Fibroblast of the conjunctiva (primary cell): Measurements from ENCODE around the gene MB21D2.
"Not testable (repeated sequence)": the region's sequence is repeated elsewhere in the genome, so short reads cannot be mapped to it uniquely, and the experiment has no call there.

ENCODE experiments used
- DNase-seq: peaks from one replicate; pipeline ENCODE4 v3.0.0-alpha.2; 2010; ENCODE audit warnings: low read depth

The MB21D2 gene

GRCh38 chr3:192917404-192918274, at the start of gene MB21D2:
TSS of gene MB21D2 (minus strand) at chr3:192917856. CDS start at chr3:192917840, 16 bp downstream.
- peak; percentile 62 for DNase-seq

GRCh38 chr3:192964959-192965719, 47.5 kb upstream of the MB21D2 start:
- not testable (repeated sequence) for DNase-seq

GRCh38 chr3:192959773-192960172, 42.1 kb upstream of the MB21D2 start:
- no peak for DNase-seq

- no peak for DNase-seq
Observed at GRCh38 chr3:192958219-192958872, 40.7 kb upstream of the MB21D2 start.

GRCh38 chr3:192957441-192958021, 39.9 kb upstream of the MB21D2 start:
- DNase-seq = peak; percentile 73

- no peak for DNase-seq
Observed at GRCh38 chr3:192953926-192954325, 36.3 kb upstream of the MB21D2 start.

GRCh38 chr3:192947421-192947820, 29.8 kb upstream of the MB21D2 start:
- peak; percentile 14 for DNase-seq

- DNase-seq = no peak
Observed at GRCh38 chr3:192943393-192943792, 25.7 kb upstream of the MB21D2 start.

- DNase-seq = no peak
Observed at GRCh38 chr3:192942625-192943024, 25.0 kb upstream of the MB21D2 start.

- DNase-seq = no peak
Observed at GRCh38 chr3:192940129-192940528, 22.5 kb upstream of the MB21D2 start.

GRCh38 chr3:192935441-192935840, 17.8 kb upstream of the MB21D2 start:
- DNase-seq = no peak

GRCh38 chr3:192933779-192934460, 16.3 kb upstream of the MB21D2 start:
- DNase-seq = no peak

- no peak for DNase-seq
Observed at GRCh38 chr3:192933259-192933658, 15.6 kb upstream of the MB21D2 start.

GRCh38 chr3:192931825-192932224, 14.2 kb upstream of the MB21D2 start:
- DNase-seq = no peak

- DNase-seq = no peak
Observed at GRCh38 chr3:192930577-192930976, 12.9 kb upstream of the MB21D2 start.

- DNase-seq = no peak
Observed at GRCh38 chr3:192929755-192930547, 12.3 kb upstream of the MB21D2 start.

- no peak for DNase-seq
Observed at GRCh38 chr3:192929146-192929545, 11.5 kb upstream of the MB21D2 start.

GRCh38 chr3:192928720-192929119, 11.1 kb upstream of the MB21D2 start:
- no peak for DNase-seq

GRCh38 chr3:192928016-192928415, 10.4 kb upstream of the MB21D2 start:
- DNase-seq = no peak

- no peak for DNase-seq
Observed at GRCh38 chr3:192927016-192927415, 9.4 kb upstream of the MB21D2 start.

- no peak for DNase-seq
Observed at GRCh38 chr3:192923731-192924130, 6.1 kb upstream of the MB21D2 start.
